SK-N-MC (cell line): Measurements from ENCODE around the gene SHROOM4.

Experiments
- EZH2 ChIP-seq: fragments of 200-600 bp; sonication (generic); IDR thresholded peaks from one replicate; pipeline ENCODE4 v1.6.1; 2017; ENCODE audit warnings: antibody characterized with exemption
- FOXP2 ChIP-seq: optimal IDR thresholded peaks from 2 replicates; pipeline ENCODE3; 2011; ENCODE audit warnings: mild to moderate bottlenecking, moderate library complexity; ENCODE audit not compliant: insufficient read depth; ENCODE audit errors: extremely low read length, control extremely low read depth
- POLR2AphosphoS5 ChIP-seq: IDR thresholded peaks from 2 replicates; pipeline ENCODE4 v1.6.1; 2012; ENCODE audit warnings: mild to moderate bottlenecking, low read depth, low read length, borderline replicate concordance

- TF ChIP-seq EZH2 (no peak), POLR2AphosphoS5 (no peak), FOXP2 (no peak)
These were observed 62.9 kb downstream of the SHROOM4 start for GRCh38 chrX:50751091-50751490.
